ENCODE data around the gene TPCN1. TPM values are rescaled to one million over a fixed set of nuclear protein-coding genes. Genes with fewer than 3 reads are reported as not detected.
A peak's percentile ranks its signal among the peaks of the same experiment; 100 is the strongest.

The TPCN1 gene
- total RNA-seq, 2 donors from 2014 or later = 14.1 to 43.6 TPM

- Mint-ChIP-seq H3K4me1 (ENCODE audit: low read depth in 2 of 2) (peaks cover 23 to 26% of the 10 kb centered on the region in 2 donors), H3K4me3 (peak overlapping the region; percentile 91), H3K27me3 (no peaks in the 10 kb centered on the region), H3K9me3 (no peaks in the 10 kb centered on the region), H3K36me3 (no peaks in the 10 kb centered on the region), H3K27ac (peak overlapping the region; percentile 62 to 66)
- DNase-seq (ENCODE audit: low spot score) (no peak), ATAC-seq (no peak)
Observed at GRCh38 chr12:113222730-113223531, 1.7 kb downstream of the TPCN1 start.

GRCh38 chr12:113224955-113225354, 3.7 kb downstream of the TPCN1 start:
- ATAC-seq (no peak), DNase-seq (ENCODE audit: low spot score) (no peak)
- Mint-ChIP-seq H3K9me3 (no peaks in the 10 kb centered on the region), H3K4me1 (ENCODE audit: low read depth in 2 of 2) (peaks cover 27 to 35% of the 10 kb centered on the region in 2 donors), H3K27ac (no peak overlapping the region), H3K27me3 (no peaks in the 10 kb centered on the region), H3K4me3 (no peak overlapping the region), H3K36me3 (no peaks in the 10 kb centered on the region)

- H3K4me1 Mint-ChIP-seq (ENCODE audit: low read depth in 2 of 2) = peaks cover 22 to 27% of the 10 kb centered on the region in 2 donors
- H3K9me3 Mint-ChIP-seq = no peaks in the 10 kb centered on the region
- peak overlapping the region in 1 of 2 donors; percentile 16 for H3K27ac Mint-ChIP-seq
- no peak overlapping the region for H3K4me3 Mint-ChIP-seq
- no peaks in the 10 kb centered on the region for H3K36me3 Mint-ChIP-seq
- DNase-seq (ENCODE audit: low spot score) (no peak), ATAC-seq (no peak)
- H3K27me3 Mint-ChIP-seq = no peaks in the 10 kb centered on the region
Observed at GRCh38 chr12:113226696-113227568, 5.7 kb downstream of the TPCN1 start.

DNA sequence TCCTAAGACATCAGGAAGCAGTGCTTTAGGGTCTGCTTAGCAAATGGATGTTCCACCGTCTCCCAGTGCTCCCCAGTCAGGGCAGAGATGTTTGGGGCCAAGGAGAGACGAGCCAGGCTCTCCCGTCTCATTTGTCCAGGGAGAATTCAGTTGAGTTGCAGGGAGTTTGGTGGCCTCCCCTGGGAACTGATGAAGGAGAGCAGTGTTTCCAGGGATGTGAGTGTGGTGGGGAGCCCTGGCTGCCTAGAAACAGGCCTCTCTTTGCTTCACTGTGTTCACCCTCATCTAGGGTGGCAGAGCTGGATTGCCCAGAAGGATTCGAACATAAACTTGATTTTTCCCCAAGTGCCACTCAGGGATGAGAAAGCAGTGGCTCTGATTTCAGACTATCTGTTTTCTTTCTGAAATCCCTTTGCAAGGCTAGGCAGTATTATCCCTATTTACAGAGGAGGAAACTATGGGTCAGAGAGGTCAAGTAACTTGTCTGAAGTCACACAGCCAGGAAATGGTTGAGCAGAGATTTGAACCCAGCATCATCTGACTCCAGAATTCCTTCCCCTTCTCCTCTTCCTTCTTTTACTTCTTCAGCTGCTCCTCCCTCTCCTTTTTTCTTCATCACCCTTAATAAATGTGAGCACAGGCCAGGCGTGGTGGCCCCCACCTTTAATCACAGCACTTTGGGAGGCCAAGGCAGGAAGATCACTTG, 6.6 kb downstream of the TPCN1 start:
- DNase-seq (ENCODE audit: low spot score) = no peak
- H3K4me1 Mint-ChIP-seq (ENCODE audit: low read depth in 2 of 2) = peaks cover 17 to 23% of the 10 kb centered on the region in 2 donors
- no peaks in the 10 kb centered on the region for H3K27me3 Mint-ChIP-seq
- no peak for ATAC-seq
- no peaks in the 10 kb centered on the region for H3K9me3 Mint-ChIP-seq
- peak overlapping the region in 1 of 2 donors; percentile 16 for H3K27ac Mint-ChIP-seq
- no peak overlapping the region for H3K4me3 Mint-ChIP-seq
- no peaks in the 10 kb centered on the region for H3K36me3 Mint-ChIP-seq

DNA sequence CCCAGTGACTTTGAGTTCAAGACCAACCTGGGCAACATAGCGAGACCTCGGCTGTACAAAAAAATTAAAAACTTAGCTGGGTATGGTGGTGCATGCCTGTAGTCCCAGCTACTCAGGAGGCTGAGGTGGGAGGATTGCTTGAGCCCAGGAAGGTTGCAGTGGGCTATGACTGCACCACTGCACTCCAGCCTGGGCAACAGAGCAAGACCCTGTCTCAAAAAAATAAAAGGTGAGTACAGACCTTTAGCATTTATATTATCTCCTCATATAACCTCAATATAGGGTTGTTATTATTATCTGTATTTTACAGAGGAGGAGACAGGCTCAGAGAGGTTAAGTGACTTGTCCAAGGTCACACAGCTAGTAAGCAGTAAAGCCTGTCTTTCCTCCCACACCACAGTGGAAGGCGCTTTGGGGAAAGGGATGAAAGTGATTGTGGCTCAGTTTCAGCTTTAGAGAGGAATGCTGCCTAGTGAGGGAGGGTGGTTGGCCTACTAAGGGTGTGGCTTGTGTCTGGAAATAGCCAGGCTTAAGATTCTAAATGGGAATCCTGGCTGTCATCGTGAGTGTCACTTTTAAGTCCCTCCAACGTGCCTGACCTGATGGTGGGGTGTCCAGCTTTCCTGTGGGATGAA, 7.2 kb downstream of the TPCN1 start:
- Mint-ChIP-seq H3K27me3 (no peaks in the 10 kb centered on the region), H3K4me1 (ENCODE audit: low read depth in 2 of 2) (peaks cover 14 to 25% of the 10 kb centered on the region in 2 donors), H3K4me3 (no peak overlapping the region), H3K36me3 (no peaks in the 10 kb centered on the region), H3K9me3 (no peaks in the 10 kb centered on the region), H3K27ac (no peak overlapping the region)
- no peak for DNase-seq (ENCODE audit: low spot score)
- ATAC-seq = no peak

DNA sequence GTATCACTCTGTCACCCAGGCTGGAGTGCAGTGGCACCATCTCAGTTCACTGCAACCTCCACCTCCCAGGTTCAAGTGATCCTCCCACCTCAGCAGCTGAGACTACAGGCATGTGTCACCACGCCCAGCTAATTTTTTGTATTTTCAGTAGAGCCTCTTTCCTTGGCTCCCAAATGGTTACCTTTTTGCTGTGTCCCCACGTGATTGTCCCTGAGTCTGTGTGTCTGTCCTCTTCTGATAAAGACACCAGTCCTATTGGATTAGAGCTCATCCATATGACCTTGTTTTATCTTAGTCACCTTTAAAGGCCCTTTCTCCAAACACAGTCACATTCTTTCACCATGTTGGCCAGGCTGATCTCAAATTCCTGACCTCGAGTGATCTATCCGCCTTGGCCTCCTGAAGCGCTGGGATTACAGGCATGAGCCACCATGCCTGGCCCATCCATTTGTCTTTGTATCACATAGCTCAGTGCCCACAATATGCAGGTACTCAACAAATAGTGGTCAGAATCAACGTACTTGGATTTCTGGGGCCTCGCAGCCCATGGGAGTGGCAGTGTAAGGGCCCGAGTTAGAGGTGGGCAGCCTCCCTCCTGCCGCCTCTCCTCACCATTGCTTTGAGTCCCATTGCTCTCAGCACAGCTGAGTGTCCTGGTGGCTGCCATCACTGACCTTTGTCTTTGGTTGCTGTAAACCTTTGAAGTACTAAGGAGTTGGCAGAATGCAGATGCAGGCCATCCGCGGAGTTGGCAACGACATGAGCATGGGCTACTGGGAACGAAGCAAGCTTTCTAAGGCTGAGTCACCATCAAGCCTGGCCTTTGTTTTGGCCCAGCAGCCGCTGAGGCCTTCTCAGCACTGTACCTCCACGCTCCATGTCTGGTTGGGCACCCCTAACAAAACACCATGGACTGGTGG, 9.3 kb downstream of the TPCN1 start:
- DNase-seq (ENCODE audit: low spot score) = no peak
- ATAC-seq = no peak
- Mint-ChIP-seq H3K4me3 (peak overlapping the region; percentile 18), H3K27ac (peak overlapping the region; percentile 58 to 72), H3K27me3 (no peaks in the 10 kb centered on the region), H3K36me3 (no peaks in the 10 kb centered on the region), H3K4me1 (ENCODE audit: low read depth in 2 of 2) (peaks cover 14 to 28% of the 10 kb centered on the region in 2 donors), H3K9me3 (no peaks in the 10 kb centered on the region)

DNA sequence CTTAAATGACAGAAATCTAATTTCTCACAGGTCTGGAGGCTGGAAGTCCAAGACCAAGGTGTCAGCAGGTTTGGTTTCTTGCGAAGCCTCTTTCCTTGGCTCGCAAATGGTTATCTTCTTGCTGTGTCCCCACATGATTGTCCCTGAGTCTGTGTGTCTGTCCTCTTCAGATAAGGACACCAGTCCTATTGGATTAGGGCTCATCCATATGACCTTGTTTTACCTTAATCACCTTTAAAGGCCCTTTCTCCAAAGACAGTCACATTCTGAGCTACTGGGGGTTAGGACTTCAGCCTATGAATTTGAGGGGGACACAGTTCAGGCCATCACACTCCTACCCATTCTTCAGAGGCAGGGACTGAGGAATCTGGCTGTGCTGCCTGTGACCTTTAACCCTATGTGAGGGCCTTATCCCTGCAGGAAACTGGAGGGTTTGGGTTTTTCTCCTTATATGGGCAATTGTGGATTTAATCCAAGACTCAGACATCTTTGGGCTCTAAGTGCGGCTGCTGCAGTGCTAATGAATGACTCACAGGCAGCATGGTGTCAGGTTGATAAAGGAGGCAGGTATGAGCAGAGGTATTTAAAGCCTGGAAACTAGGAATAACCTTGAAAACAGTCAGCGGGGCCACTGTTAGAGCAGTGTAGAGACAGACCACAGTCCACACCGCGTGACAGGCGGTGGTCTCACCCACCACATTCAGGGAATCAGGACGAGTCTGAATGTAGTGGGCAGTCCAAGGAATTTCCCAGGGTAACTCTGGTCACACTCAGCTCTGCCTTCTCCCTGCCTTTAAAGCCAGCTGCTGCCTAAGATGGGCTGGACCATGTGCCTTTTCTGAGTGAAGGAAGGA, 10.2 kb downstream of the TPCN1 start:
- no peaks in the 10 kb centered on the region for H3K27me3 Mint-ChIP-seq
- H3K4me3 Mint-ChIP-seq = no peak overlapping the region
- H3K4me1 Mint-ChIP-seq (ENCODE audit: low read depth in 2 of 2) = peaks cover 14 to 29% of the 10 kb centered on the region in 2 donors
- H3K27ac Mint-ChIP-seq = no peak overlapping the region
- no peak for ATAC-seq
- H3K9me3 Mint-ChIP-seq = no peaks in the 10 kb centered on the region
- H3K36me3 Mint-ChIP-seq = no peaks in the 10 kb centered on the region
- DNase-seq (ENCODE audit: low spot score) = no peak

- Mint-ChIP-seq H3K27me3 (no peaks in the 10 kb centered on the region), H3K27ac (peak overlapping the region in 1 of 2 donors; percentile 79), H3K4me1 (ENCODE audit: low read depth in 2 of 2) (peaks cover 14 to 29% of the 10 kb centered on the region in 2 donors), H3K9me3 (no peaks in the 10 kb centered on the region), H3K36me3 (no peaks in the 10 kb centered on the region), H3K4me3 (peak overlapping the region; percentile 74)
- ATAC-seq = no peak
- DNase-seq (ENCODE audit: low spot score) = no peak
Observed at GRCh38 chr12:113232089-113232839, 11.0 kb downstream of the TPCN1 start.

- H3K9me3 Mint-ChIP-seq = no peaks in the 10 kb centered on the region
- ATAC-seq (peak; percentile 74 to 80), DNase-seq (ENCODE audit: low spot score) (peak; percentile 65)
- peak overlapping the region; percentile 74 for H3K4me3 Mint-ChIP-seq
- H3K4me1 Mint-ChIP-seq (ENCODE audit: low read depth in 2 of 2) = peaks cover 14 to 29% of the 10 kb centered on the region in 2 donors
- peak overlapping the region; percentile 44 to 79 for H3K27ac Mint-ChIP-seq
- H3K27me3 Mint-ChIP-seq = no peaks in the 10 kb centered on the region
- H3K36me3 Mint-ChIP-seq = no peaks in the 10 kb centered on the region
Observed at GRCh38 chr12:113232840-113233585, 11.7 kb downstream of the TPCN1 start.

DNA sequence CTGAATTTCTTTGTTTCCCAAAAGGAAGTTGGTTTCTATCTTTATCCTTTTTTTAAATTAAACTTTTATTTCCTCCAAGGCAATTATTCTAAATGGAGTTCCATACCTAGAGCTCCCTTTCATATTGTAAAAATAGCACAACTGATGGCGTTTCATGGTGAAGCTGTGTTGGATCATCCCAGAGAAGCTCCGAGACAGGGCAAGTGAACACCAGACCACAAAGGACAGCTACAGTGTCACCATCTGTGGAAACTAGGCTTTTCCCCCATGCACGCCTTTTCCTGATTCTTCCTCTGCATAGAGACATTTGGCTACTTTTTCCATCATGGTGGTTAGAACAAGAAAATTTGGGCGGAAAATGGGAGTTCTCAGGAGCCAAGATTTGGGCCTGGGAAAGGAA, 12.7 kb downstream of the TPCN1 start:
- Mint-ChIP-seq H3K27ac (peak overlapping the region in 1 of 2 donors; percentile 44), H3K4me1 (ENCODE audit: low read depth in 2 of 2) (peaks cover 14 to 26% of the 10 kb centered on the region in 2 donors), H3K4me3 (no peak overlapping the region)

DNA sequence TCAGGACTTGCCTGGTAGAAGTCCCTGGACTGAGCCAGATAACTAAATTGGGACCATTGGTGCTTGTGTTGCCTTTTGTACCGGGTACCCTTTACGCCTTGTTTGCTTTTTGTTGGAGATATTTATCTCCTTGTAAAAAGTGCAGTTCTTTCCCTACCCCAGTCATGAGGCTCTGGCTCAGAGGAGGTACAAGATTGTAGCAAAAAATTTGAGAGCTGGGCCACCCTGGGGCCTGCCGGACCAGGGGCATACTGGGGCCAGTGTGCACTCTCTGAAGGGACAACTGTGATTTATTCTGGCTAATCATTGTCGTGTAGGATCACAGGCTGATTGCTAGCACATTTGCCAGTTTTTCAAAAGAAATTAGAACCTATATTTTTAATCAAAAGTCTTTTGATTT, 13.2 kb downstream of the TPCN1 start:
- no peak for ATAC-seq

More for the DNA sequence above, 12.7 kb downstream of the TPCN1 start:
- Mint-ChIP-seq H3K9me3 (no peaks in the 10 kb centered on the region), H3K36me3 (no peaks in the 10 kb centered on the region), H3K27me3 (no peaks in the 10 kb centered on the region)
- ATAC-seq = no peak
- DNase-seq (ENCODE audit: low spot score) = no peak

More for the DNA sequence above, 13.2 kb downstream of the TPCN1 start:
- no peaks in the 10 kb centered on the region for H3K9me3 Mint-ChIP-seq
- H3K27ac Mint-ChIP-seq = no peak overlapping the region
- no peak for DNase-seq (ENCODE audit: low spot score)
- H3K36me3 Mint-ChIP-seq = no peaks in the 10 kb centered on the region
- no peaks in the 10 kb centered on the region for H3K27me3 Mint-ChIP-seq
- peaks cover 14 to 25% of the 10 kb centered on the region in 2 donors for H3K4me1 Mint-ChIP-seq (ENCODE audit: low read depth in 2 of 2)
- H3K4me3 Mint-ChIP-seq = no peak overlapping the region
